22Rv1 (cell line): ENCODE results near the gene FILIP1L.

Experiments used
- CTCF ChIP-seq: fragments of 450-650 bp; IDR thresholded peaks from 2 replicates; pipeline ENCODE4 v1.5.1; 2017; ENCODE audit warnings: mild to moderate bottlenecking
- ZFX ChIP-seq: fragments of 450-650 bp; IDR thresholded peaks from 2 replicates; pipeline ENCODE4 v1.6.1; 2017; ENCODE audit warnings: antibody characterized with exemption, borderline replicate concordance

GRCh38 chr3:99920481-99921376 is 193.6 kb downstream of the FILIP1L start:
- TF ChIP-seq CTCF (no peak), ZFX (no peak)
